ENCODE data around the gene SH3RF3. TPM values are rescaled to one million over a fixed set of nuclear protein-coding genes. Genes with fewer than 3 reads are reported as not detected.

Gene SH3RF3
- total RNA-seq, 1 experiment from 2014 or later: not detected

- TF ChIP-seq ZNF274 (IDR thresholded peaks at IDR 0.05; ENCODE audit: low read depth, low read length) (no peak), EGR1 (IDR thresholded peaks at IDR 0.05; ENCODE audit: low read depth) (no peak), EZH2phosphoT487 (IDR thresholded peaks at IDR 0.05; ENCODE audit: borderline replicate concordance) (no peak), ZFX (IDR thresholded peaks at IDR 0.05) (no peak), ZBTB33 (IDR thresholded peaks at IDR 0.05; ENCODE audit: extremely low read depth, insufficient replicate concordance, low read length) (no peak), FOSL1 (IDR thresholded peaks at IDR 0.05; ENCODE audit: low read depth) (no peak), ELF1 (IDR thresholded peaks at IDR 0.05; ENCODE audit: borderline replicate concordance, low read depth) (no peak), ATF3 (IDR thresholded peaks at IDR 0.05) (no peak), SRF (IDR thresholded peaks at IDR 0.05; ENCODE audit: low read depth) (no peak), CEBPB (IDR thresholded peaks at IDR 0.05; ENCODE audit: low read depth) (no peak), CTCF (IDR thresholded peaks at IDR 0.05 in 2 of 3, conservative IDR thresholded peaks at IDR 0.05 in 1 of 3; ENCODE audit: borderline replicate concordance in 1 of 3, insufficient read depth in 1 of 3, low read depth in 2 of 3, low read length in 2 of 3) (no peak), POLR2AphosphoS5 (IDR thresholded peaks at IDR 0.05; ENCODE audit: low read depth, low read length) (no peak), YY1 (IDR thresholded peaks at IDR 0.05; ENCODE audit: extremely low read depth, insufficient replicate concordance, low read depth, low read length) (no peak), JUND (IDR thresholded peaks at IDR 0.05) (no peak)
- ChIA-PET RAD21 (ENCODE audit: low non-redundant PET in 1 of 2, low total read pairs in 2 of 2, uncharacterized antibody in 2 of 2, unreplicated experiment in 2 of 2) (no interaction called here), CTCF (no interaction called here), POLR2A (no interaction called here)
- no peak overlapping the region for H3K4me3 ChIP-seq (replicated peaks in 1 of 2; ENCODE audit: low read depth in 1 of 2, low read length in 2 of 2)
- H3K4me2 ChIP-seq (ENCODE audit: low read length): no peak overlapping the region
- no peak for ATAC-seq
- no peaks in the 10 kb centered on the region for H3K4me1 ChIP-seq (ENCODE audit: control insufficient read depth in 1 of 2, insufficient read depth in 2 of 2, low read length in 2 of 2)
- intact Hi-C loops (cut with micrococcal nuclease): no loop called here
- no peaks in the 10 kb centered on the region for H4K20me1 ChIP-seq (ENCODE audit: insufficient read depth)
- no peak overlapping the region for H3K27ac ChIP-seq (ENCODE audit: low read depth, low read length)
- peaks cover 21% of the 10 kb centered on the region; the same call in 1 of the 2 replicates for H3K27me3 ChIP-seq (ENCODE audit: insufficient read depth, low read length)
- no peaks in the 10 kb centered on the region for H3K36me3 ChIP-seq (ENCODE audit: control insufficient read depth in 1 of 2, insufficient read depth in 2 of 2, low read length in 2 of 2)
- no peaks in the 10 kb centered on the region for H3K9me2 ChIP-seq (ENCODE audit: insufficient read depth)
- no peak overlapping the region for H2AFZ ChIP-seq (ENCODE audit: low read depth, low read length, poor library complexity, severe bottlenecking)
- no peaks in the 10 kb centered on the region for H3K9me3 ChIP-seq (ENCODE audit: control insufficient read depth in 1 of 2, insufficient read depth in 1 of 2, low read depth in 1 of 2, low read length in 2 of 2)
- DNase-seq (ENCODE audit: low read depth, low spot score): no peak
- H3K9ac ChIP-seq (ENCODE audit: low read length): no peak overlapping the region
- BruUV-seq (replicated peaks): no TSS peak
- no peaks in the 10 kb centered on the region for H3K79me2 ChIP-seq (ENCODE audit: insufficient read depth, low read length)
Measured at GRCh38 chr2:109290887-109291643, 162.1 kb downstream of the SH3RF3 start.

Measured in HCT116 (cell line).